Measurements from ENCODE around the gene DGKB.

Gene DGKB

DNA sequence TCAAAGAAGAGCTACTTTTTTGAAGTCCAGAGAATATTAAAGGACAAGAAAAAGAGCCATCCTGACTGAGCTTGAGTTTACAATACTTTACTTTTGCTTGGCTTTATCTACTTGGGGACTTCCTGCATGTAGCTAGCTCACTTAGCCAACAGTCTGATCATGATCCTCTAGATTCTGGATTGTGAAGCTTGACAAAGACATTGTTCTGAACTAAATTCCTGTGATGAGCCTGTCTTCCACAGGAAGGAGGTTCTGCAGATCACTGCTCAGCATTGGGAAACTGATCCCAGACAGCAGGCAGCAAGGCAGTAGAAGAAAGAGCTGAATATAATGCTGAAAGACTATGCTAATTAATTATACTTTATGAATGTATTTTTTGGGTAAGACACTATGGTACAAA, 296.4 kb downstream of the DGKB start:
- H3K27ac ChIP-seq (ENCODE audit: low read length, poor library complexity, severe bottlenecking) = no peak overlapping the region
- peak; percentile 61 for DNase-seq
- H3K4me3 ChIP-seq (ENCODE audit: insufficient read depth in 1 of 2, low read depth in 1 of 2, low read length in 2 of 2) = no peak overlapping the region
- no peak overlapping the region for H3K4ac ChIP-seq (ENCODE audit: low read depth in 1 of 2, low read length in 2 of 2)
- H3K23ac ChIP-seq (ENCODE audit: low read length in 2 of 2) = no peak overlapping the region
- H2BK120ac ChIP-seq (ENCODE audit: low read depth, low read length) = no peak overlapping the region
- no peak overlapping the region for H2BK15ac ChIP-seq (ENCODE audit: low read depth, poor library complexity, severe bottlenecking)
- no peaks in the 10 kb centered on the region for H3K27me3 ChIP-seq (ENCODE audit: control insufficient read depth in 1 of 2, insufficient read depth in 1 of 2, low read length in 2 of 2)
- H2BK5ac ChIP-seq (ENCODE audit: low read depth, low read length, poor library complexity, severe bottlenecking) = no peak overlapping the region
- no peak overlapping the region for H4K91ac ChIP-seq (ENCODE audit: low read length)
- H3K4me1 ChIP-seq (ENCODE audit: control insufficient read depth, insufficient read depth, low read depth, low read length) = no peaks in the 10 kb centered on the region
- H2AK5ac ChIP-seq (ENCODE audit: low read length, severe bottlenecking) = no peak overlapping the region
- no peak overlapping the region for H3K4me2 ChIP-seq (ENCODE audit: low read length, poor library complexity, severe bottlenecking)
- no peak overlapping the region for H3K9ac ChIP-seq (ENCODE audit: low read length)
- no peak overlapping the region for H2AFZ ChIP-seq (ENCODE audit: low read depth, low read length)
- H3K9me3 ChIP-seq (ENCODE audit: control insufficient read depth, low read length) = no peaks in the 10 kb centered on the region
- no peaks in the 10 kb centered on the region for H3K79me1 ChIP-seq (replicated peaks; ENCODE audit: low read length, poor library complexity, severe bottlenecking)
- no peaks in the 10 kb centered on the region for H3K36me3 ChIP-seq (ENCODE audit: control insufficient read depth in 1 of 2, insufficient read depth in 2 of 2, low read depth in 1 of 2, low read length in 2 of 2)
- H2BK12ac ChIP-seq (ENCODE audit: low read length in 2 of 2) = no peak overlapping the region
- no peak overlapping the region for H3K14ac ChIP-seq (ENCODE audit: low read length in 2 of 2)
- no peak overlapping the region for H4K8ac ChIP-seq (ENCODE audit: low read length)
- no peak overlapping the region for H3K18ac ChIP-seq (ENCODE audit: low read depth in 1 of 2, low read length in 2 of 2)

GRCh38 chr7:14604606-14605005, 297.9 kb downstream of the DGKB start:
- H3K9ac ChIP-seq (ENCODE audit: low read length) = no peak overlapping the region
- H4K8ac ChIP-seq (ENCODE audit: low read length) = no peak overlapping the region
- no peaks in the 10 kb centered on the region for H3K36me3 ChIP-seq (ENCODE audit: control insufficient read depth in 1 of 2, insufficient read depth in 2 of 2, low read depth in 1 of 2, low read length in 2 of 2)
- no peak overlapping the region for H2AFZ ChIP-seq (ENCODE audit: low read depth, low read length)
- no peak overlapping the region for H3K14ac ChIP-seq (ENCODE audit: low read length in 2 of 2)
- H3K4me1 ChIP-seq (ENCODE audit: control insufficient read depth, insufficient read depth, low read depth, low read length) = no peaks in the 10 kb centered on the region
- no peak overlapping the region for H3K4me3 ChIP-seq (ENCODE audit: insufficient read depth in 1 of 2, low read depth in 1 of 2, low read length in 2 of 2)
- H3K23ac ChIP-seq (ENCODE audit: low read length in 2 of 2) = no peak overlapping the region
- H2AK5ac ChIP-seq (ENCODE audit: low read length, severe bottlenecking) = no peak overlapping the region
- no peak overlapping the region for H3K27ac ChIP-seq (ENCODE audit: low read length, poor library complexity, severe bottlenecking)
- no peak overlapping the region for H2BK120ac ChIP-seq (ENCODE audit: low read depth, low read length)
- no peak overlapping the region for H3K18ac ChIP-seq (ENCODE audit: low read depth in 1 of 2, low read length in 2 of 2)
- no peaks in the 10 kb centered on the region for H3K9me3 ChIP-seq (ENCODE audit: control insufficient read depth, low read length)
- no peak overlapping the region for H3K4ac ChIP-seq (ENCODE audit: low read depth in 1 of 2, low read length in 2 of 2)
- no peak overlapping the region for H2BK5ac ChIP-seq (ENCODE audit: low read depth, low read length, poor library complexity, severe bottlenecking)
- no peak overlapping the region for H3K4me2 ChIP-seq (ENCODE audit: low read length, poor library complexity, severe bottlenecking)
- 66% methylated on average over 2 of the region's 2 CpGs for WGBS
- no peaks in the 10 kb centered on the region for H3K27me3 ChIP-seq (ENCODE audit: control insufficient read depth in 1 of 2, insufficient read depth in 1 of 2, low read length in 2 of 2)
- no peak overlapping the region for H2BK12ac ChIP-seq (ENCODE audit: low read length in 2 of 2)
- H2BK15ac ChIP-seq (ENCODE audit: low read depth, poor library complexity, severe bottlenecking) = no peak overlapping the region
- no peak for DNase-seq
- no peaks in the 10 kb centered on the region for H3K79me1 ChIP-seq (replicated peaks; ENCODE audit: low read length, poor library complexity, severe bottlenecking)
- no peak overlapping the region for H4K91ac ChIP-seq (ENCODE audit: low read length)

GRCh38 chr7:14602851-14603250, 299.7 kb downstream of the DGKB start:
- Histone ChIP-seq H3K9ac (ENCODE audit: low read length) (no peak overlapping the region), H4K91ac (ENCODE audit: low read length) (no peak overlapping the region), H3K4me3 (ENCODE audit: insufficient read depth in 1 of 2, low read depth in 1 of 2, low read length in 2 of 2) (no peak overlapping the region), H3K4ac (ENCODE audit: low read depth in 1 of 2, low read length in 2 of 2) (no peak overlapping the region), H3K79me1 (replicated peaks; ENCODE audit: low read length, poor library complexity, severe bottlenecking) (no peaks in the 10 kb centered on the region), H3K4me1 (ENCODE audit: control insufficient read depth, insufficient read depth, low read depth, low read length) (no peaks in the 10 kb centered on the region), H3K23ac (ENCODE audit: low read length in 2 of 2) (no peak overlapping the region), H3K27me3 (ENCODE audit: control insufficient read depth in 1 of 2, insufficient read depth in 1 of 2, low read length in 2 of 2) (no peaks in the 10 kb centered on the region), H2AFZ (ENCODE audit: low read depth, low read length) (no peak overlapping the region), H3K27ac (ENCODE audit: low read length, poor library complexity, severe bottlenecking) (no peak overlapping the region), H2BK12ac (ENCODE audit: low read length in 2 of 2) (no peak overlapping the region), H3K14ac (ENCODE audit: low read length in 2 of 2) (no peak overlapping the region), H2BK120ac (ENCODE audit: low read depth, low read length) (no peak overlapping the region), H4K8ac (ENCODE audit: low read length) (no peak overlapping the region), H2AK5ac (ENCODE audit: low read length, severe bottlenecking) (no peak overlapping the region), H3K4me2 (ENCODE audit: low read length, poor library complexity, severe bottlenecking) (no peak overlapping the region), H3K9me3 (ENCODE audit: control insufficient read depth, low read length) (no peaks in the 10 kb centered on the region), H3K18ac (ENCODE audit: low read depth in 1 of 2, low read length in 2 of 2) (no peak overlapping the region), H2BK15ac (ENCODE audit: low read depth, poor library complexity, severe bottlenecking) (no peak overlapping the region), H3K36me3 (ENCODE audit: control insufficient read depth in 1 of 2, insufficient read depth in 2 of 2, low read depth in 1 of 2, low read length in 2 of 2) (no peaks in the 10 kb centered on the region), H2BK5ac (ENCODE audit: low read depth, low read length, poor library complexity, severe bottlenecking) (no peak overlapping the region)
- no CpG with 5 or more reads among the region's 1 CpG for WGBS
- DNase-seq = no peak

DNA sequence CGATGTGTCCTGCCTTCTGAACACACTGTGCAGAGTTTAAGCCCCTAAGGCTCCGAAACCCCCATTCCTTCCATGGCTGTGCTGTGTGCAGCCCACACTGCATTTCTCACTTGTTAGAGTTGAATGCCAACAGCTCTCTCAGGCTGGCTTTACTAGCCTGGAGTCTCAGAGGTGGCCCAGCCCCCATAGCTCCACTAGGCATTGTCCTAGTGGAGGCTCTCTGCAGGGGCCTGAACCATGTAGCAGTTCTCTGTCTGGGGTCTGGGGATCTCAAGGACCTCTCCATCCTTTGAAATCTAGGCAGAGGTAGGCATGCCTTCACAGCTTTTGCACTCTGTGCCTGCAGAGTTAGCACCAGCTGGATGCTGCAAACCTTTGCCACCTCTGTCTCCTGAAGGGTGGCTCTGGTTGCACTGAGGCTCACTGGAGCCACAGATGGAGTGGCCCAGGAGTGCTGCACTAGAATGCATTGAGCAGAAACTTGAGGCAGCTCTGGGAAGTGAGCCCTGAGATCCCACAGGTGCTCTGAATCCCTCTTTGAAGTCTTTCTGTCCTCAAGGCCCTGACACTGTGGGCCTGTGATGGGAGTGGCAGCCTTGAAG, 301.7 kb downstream of the DGKB start:
- H3K4me2 ChIP-seq (ENCODE audit: low read length, poor library complexity, severe bottlenecking) = no peak overlapping the region
- no peak overlapping the region for H2BK5ac ChIP-seq (ENCODE audit: low read depth, low read length, poor library complexity, severe bottlenecking)
- no peak overlapping the region for H3K27ac ChIP-seq (ENCODE audit: low read length, poor library complexity, severe bottlenecking)
- no peak overlapping the region for H3K9ac ChIP-seq (ENCODE audit: low read length)
- 90% methylated on average over 2 of the region's 2 CpGs for WGBS
- H3K14ac ChIP-seq (ENCODE audit: low read length in 2 of 2) = no peak overlapping the region
- H2AK5ac ChIP-seq (ENCODE audit: low read length, severe bottlenecking) = no peak overlapping the region
- no peaks in the 10 kb centered on the region for H3K27me3 ChIP-seq (ENCODE audit: control insufficient read depth in 1 of 2, insufficient read depth in 1 of 2, low read length in 2 of 2)
- H2BK120ac ChIP-seq (ENCODE audit: low read depth, low read length) = no peak overlapping the region
- no peak overlapping the region for H3K18ac ChIP-seq (ENCODE audit: low read depth in 1 of 2, low read length in 2 of 2)
- H3K4ac ChIP-seq (ENCODE audit: low read depth in 1 of 2, low read length in 2 of 2) = no peak overlapping the region
- H3K9me3 ChIP-seq (ENCODE audit: control insufficient read depth, low read length) = no peaks in the 10 kb centered on the region
- H2AFZ ChIP-seq (ENCODE audit: low read depth, low read length) = no peak overlapping the region
- H3K36me3 ChIP-seq (ENCODE audit: control insufficient read depth in 1 of 2, insufficient read depth in 2 of 2, low read depth in 1 of 2, low read length in 2 of 2) = no peaks in the 10 kb centered on the region
- no peak overlapping the region for H2BK12ac ChIP-seq (ENCODE audit: low read length in 2 of 2)
- H3K4me1 ChIP-seq (ENCODE audit: control insufficient read depth, insufficient read depth, low read depth, low read length) = no peaks in the 10 kb centered on the region
- H4K8ac ChIP-seq (ENCODE audit: low read length) = no peak overlapping the region
- no peaks in the 10 kb centered on the region for H3K79me1 ChIP-seq (replicated peaks; ENCODE audit: low read length, poor library complexity, severe bottlenecking)
- no peak overlapping the region for H3K4me3 ChIP-seq (ENCODE audit: insufficient read depth in 1 of 2, low read depth in 1 of 2, low read length in 2 of 2)
- H4K91ac ChIP-seq (ENCODE audit: low read length) = no peak overlapping the region
- no peak overlapping the region for H3K23ac ChIP-seq (ENCODE audit: low read length in 2 of 2)
- DNase-seq = no peak
- no peak overlapping the region for H2BK15ac ChIP-seq (ENCODE audit: low read depth, poor library complexity, severe bottlenecking)
